Keratinocyte (primary cell): ENCODE results near the gene OR2T1.

ENCODE experiments used
- EZH2 ChIP-seq: IDR thresholded peaks from one replicate; pipeline ENCODE4 v1.6.1; 2012; ENCODE audit warnings: inconsistent platforms, mild to moderate bottlenecking, low read length, moderate library complexity
- TF ChIP-seq, protein P1 (sequence below), 3 experiments: IDR thresholded peaks in 1 of 3; conservative IDR thresholded peaks in 1 of 3; optimal IDR thresholded peaks in 1 of 3; 2 replicates in 2 of 3; 3 replicates in 1 of 3; pipeline versions ENCODE3 to v1.5.1; 2011; ENCODE audit warnings: low read length in 3 of 3, mild to moderate bottlenecking in 3 of 3, moderate library complexity in 2 of 3, control low read depth in 1 of 3, inconsistent platforms in 1 of 3; ENCODE audit not compliant: insufficient read depth in 2 of 3; ENCODE audit errors: extremely low read depth in 1 of 3

GRCh38 chr1:248421384-248421783, 18.5 kb downstream of the OR2T1 start:
- TF ChIP-seq, protein P1, sequence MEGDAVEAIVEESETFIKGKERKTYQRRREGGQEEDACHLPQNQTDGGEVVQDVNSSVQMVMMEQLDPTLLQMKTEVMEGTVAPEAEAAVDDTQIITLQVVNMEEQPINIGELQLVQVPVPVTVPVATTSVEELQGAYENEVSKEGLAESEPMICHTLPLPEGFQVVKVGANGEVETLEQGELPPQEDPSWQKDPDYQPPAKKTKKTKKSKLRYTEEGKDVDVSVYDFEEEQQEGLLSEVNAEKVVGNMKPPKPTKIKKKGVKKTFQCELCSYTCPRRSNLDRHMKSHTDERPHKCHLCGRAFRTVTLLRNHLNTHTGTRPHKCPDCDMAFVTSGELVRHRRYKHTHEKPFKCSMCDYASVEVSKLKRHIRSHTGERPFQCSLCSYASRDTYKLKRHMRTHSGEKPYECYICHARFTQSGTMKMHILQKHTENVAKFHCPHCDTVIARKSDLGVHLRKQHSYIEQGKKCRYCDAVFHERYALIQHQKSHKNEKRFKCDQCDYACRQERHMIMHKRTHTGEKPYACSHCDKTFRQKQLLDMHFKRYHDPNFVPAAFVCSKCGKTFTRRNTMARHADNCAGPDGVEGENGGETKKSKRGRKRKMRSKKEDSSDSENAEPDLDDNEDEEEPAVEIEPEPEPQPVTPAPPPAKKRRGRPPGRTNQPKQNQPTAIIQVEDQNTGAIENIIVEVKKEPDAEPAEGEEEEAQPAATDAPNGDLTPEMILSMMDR (optimal IDR thresholded peaks at IDR 0.05 in 1 of 3, IDR thresholded peaks at IDR 0.05 in 1 of 3, conservative IDR thresholded peaks at IDR 0.05 in 1 of 3; ENCODE audit: extremely low read depth in 1 of 3, insufficient read depth in 2 of 3, low read length in 3 of 3): no peak
- TF ChIP-seq EZH2: no peak
